Common myeloid progenitor, CD34-positive (primary cell): ENCODE data around the gene PPIP5K2.
A peak's percentile ranks its signal among the peaks of the same experiment; 100 is the strongest.

Experiments
- CTCF ChIA-PET: fragments of 350-600 bp; sonication (Branson Sonifier 250); formaldehyde crosslinking; loops from one replicate; lab custom pipeline; 2021; ENCODE audit warnings: antibody characterized with exemption; lab: Charles Lee
- POLR2A ChIA-PET: fragments of 350-600 bp; sonication (Branson Sonifier 250); formaldehyde crosslinking; loops from one replicate; lab custom pipeline; 2021; ENCODE audit warnings: antibody characterized with exemption; lab: Charles Lee
- DNase-seq, 3 donors: peaks; one replicate each; pipeline versions ENCODE4 v3.0.0 to v3.0.0-alpha.2; 2013
- H3K27ac ChIP-seq, 2 experiments: 1 replicate in 1 of 2; 2 replicates in 1 of 2; pipeline ENCODE4 v1.7.0; 2013; ENCODE audit warnings: inconsistent platforms in 2 of 2, low read length in 2 of 2, mild to moderate bottlenecking in 2 of 2, low read depth in 1 of 2, moderate library complexity in 1 of 2; ENCODE audit not compliant: severe bottlenecking in 2 of 2, insufficient read depth in 1 of 2, poor library complexity in 1 of 2
- H3K27me3 ChIP-seq, 5 experiments: replicated peaks in 2 of 5; 1 replicate in 3 of 5; 2 replicates in 2 of 5; pipeline versions ENCODE4 v1.6.1 to v1.7.0; 2013; ENCODE audit warnings: low read length in 4 of 5, mild to moderate bottlenecking in 2 of 5, moderate library complexity in 2 of 5, inconsistent platforms in 1 of 5; ENCODE audit not compliant: insufficient read depth in 5 of 5, control insufficient read depth in 4 of 5
- H3K36me3 ChIP-seq, 4 experiments: 1 replicate in 2 of 4; 2 replicates in 2 of 4; pipeline versions ENCODE4 v1.6.1 to v1.7.0; 2013; ENCODE audit warnings: low read length in 3 of 4, control low read depth in 1 of 4, mild to moderate bottlenecking in 1 of 4; ENCODE audit not compliant: control insufficient read depth in 4 of 4, insufficient read depth in 4 of 4
- H3K4me1 ChIP-seq, 4 experiments: 1 replicate in 3 of 4; 2 replicates in 1 of 4; pipeline versions ENCODE4 v1.6.1 to v1.7.1; 2013; ENCODE audit warnings: low read length in 3 of 4, mild to moderate bottlenecking in 3 of 4, control low read depth in 1 of 4, inconsistent platforms in 1 of 4, moderate library complexity in 1 of 4; ENCODE audit not compliant: control insufficient read depth in 4 of 4, insufficient read depth in 4 of 4; ENCODE audit errors: control extremely low read depth in 1 of 4
- H3K4me3 ChIP-seq, 7 experiments: 1 replicate in 4 of 7; 2 replicates in 3 of 7; pipeline versions ENCODE4 v1.5.1 to v1.7.0; 2013; ENCODE audit warnings: mild to moderate bottlenecking in 7 of 7, low read length in 6 of 7, moderate library complexity in 6 of 7, inconsistent platforms in 2 of 7, low read depth in 2 of 7, control low read depth in 1 of 7; ENCODE audit not compliant: insufficient read depth in 4 of 7, control insufficient read depth in 1 of 7; ENCODE audit errors: extremely low read depth in 1 of 7
- H3K9me3 ChIP-seq, 5 experiments: 1 replicate in 4 of 5; 2 replicates in 1 of 5; pipeline versions ENCODE4 v1.6.1 to v1.7.1; 2013; ENCODE audit warnings: low read length in 4 of 5, mild to moderate bottlenecking in 2 of 5, inconsistent platforms in 1 of 5, low read depth in 1 of 5, moderate library complexity in 1 of 5; ENCODE audit not compliant: control insufficient read depth in 4 of 5, insufficient read depth in 2 of 5; ENCODE audit errors: control extremely low read depth in 1 of 5
- WGBS: methylation state at CpG from one replicate; pipeline ENCODE4 v1.1.5; 2013; ENCODE audit not compliant: insufficient coverage; 5-methylcytosine and 5-hydroxymethylcytosine counted together

PPIP5K2 gene

DNA sequence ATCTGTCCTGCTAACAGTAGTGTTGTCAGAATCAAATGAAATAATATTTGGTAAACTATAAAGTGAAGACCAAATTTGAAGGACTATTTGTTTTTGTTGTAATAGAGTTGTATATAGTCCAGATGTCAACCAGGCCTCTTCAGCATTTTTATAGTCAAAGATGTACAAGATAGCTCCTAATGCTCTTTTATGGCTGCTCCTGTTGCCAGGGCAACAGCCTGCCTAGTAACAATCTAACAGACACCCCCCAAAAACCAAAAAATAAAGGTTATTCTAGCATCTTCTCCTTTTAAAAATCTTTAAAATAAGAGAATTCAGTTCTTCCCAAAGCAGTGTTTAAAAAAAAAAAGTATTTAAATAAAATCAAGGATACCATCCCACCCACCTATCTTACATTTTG is 89.0 kb downstream of the PPIP5K2 start:
- Histone ChIP-seq H3K4me1 (peaks cover 14 to 38% (median 30%) of the 10 kb centered on the region in 4 experiments), H3K9me3 (peaks cover 0 to 1% (median 0%) of the 10 kb centered on the region in 5 experiments), H3K4me3 (no peak overlapping the region), H3K36me3 (peaks cover 5 to 19% (median 8%) of the 10 kb centered on the region in 4 experiments), H3K27me3 (no peaks in the 10 kb centered on the region), H3K27ac (no peak overlapping the region)
- CTCF ChIA-PET = interaction anchor here (3.3 kb wide), 1 partner anchor 15 kb away, joined by 28 read pairs; no protein-coding TSS in a partner anchor
- no peak for DNase-seq
- POLR2A ChIA-PET = no interaction called here

DNA sequence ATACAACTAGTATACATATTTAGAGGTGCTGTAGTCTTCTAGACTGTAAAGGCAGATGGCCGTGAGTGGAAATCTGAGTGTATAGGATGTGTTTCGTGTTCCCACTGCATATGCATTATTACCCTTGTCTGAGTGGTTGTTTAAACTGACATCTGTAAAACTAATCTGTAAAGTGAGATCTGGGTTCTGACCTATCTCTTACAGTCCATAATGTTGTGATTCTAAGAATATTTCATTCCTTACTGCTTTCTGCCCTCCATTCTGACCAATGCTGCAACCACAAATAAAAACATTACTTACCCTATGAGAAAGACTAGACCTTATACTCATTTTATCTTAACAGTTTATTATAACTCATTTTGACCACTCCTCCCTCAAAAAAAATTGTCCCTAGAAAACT is 90.9 kb downstream of the PPIP5K2 start:
- POLR2A ChIA-PET = no interaction called here
- CTCF ChIA-PET = interaction anchor here (3.3 kb wide), 1 partner anchor 14 kb away, joined by 28 read pairs; no protein-coding TSS in a partner anchor
- WGBS = 80% methylated on average over 1 of the region's 2 CpGs
- Histone ChIP-seq H3K4me1 (peaks cover 14 to 38% (median 30%) of the 10 kb centered on the region in 4 experiments), H3K4me3 (no peak overlapping the region), H3K27me3 (no peaks in the 10 kb centered on the region), H3K36me3 (peaks cover 0 to 12% (median 1%) of the 10 kb centered on the region in 4 experiments), H3K9me3 (no peaks in the 10 kb centered on the region), H3K27ac (no peak overlapping the region)
- no peak for DNase-seq

DNA sequence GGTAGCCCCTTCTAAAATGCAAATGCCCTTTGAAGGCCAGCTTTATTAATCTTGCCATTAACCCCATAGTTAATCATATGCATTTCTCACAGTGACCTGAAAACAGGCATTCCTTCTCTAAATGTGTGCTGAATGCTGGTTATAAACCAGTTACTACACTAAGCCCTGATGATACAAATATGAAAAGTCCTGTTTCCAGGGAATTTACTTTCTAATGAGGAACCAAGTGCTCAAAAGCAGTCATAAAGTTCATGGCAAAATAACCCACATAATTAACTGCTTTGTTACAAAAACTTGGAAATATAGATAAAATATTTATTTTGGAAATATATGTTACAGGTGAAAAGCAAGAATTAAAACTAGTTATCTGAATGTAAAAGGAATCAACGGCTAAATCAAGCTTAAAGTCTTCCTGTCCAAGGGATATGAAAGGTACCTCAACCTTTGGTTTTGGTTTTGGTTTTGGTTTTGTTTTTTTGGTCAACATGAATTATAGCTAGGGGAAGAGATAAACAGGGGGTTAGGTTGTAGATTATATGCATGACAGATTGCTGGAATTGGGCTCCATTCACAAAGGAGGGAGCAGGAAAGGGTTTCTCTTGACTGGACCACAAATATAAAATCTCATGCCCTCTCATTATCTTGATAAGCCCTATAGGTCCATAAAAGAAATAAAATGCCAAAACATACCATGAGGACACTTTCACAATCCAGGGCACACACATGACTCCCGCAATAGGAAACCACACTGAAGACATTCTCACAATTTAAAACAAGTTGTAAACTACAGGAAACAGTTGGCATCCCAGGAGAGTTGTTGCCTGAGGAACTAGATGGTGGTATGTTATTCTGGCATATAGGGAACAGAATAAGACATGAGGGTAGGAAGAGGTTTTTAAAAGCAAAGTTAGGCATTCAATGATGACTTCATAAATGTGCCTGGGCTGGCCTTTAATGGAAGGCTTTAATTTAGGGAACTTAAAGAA is 91.8 kb downstream of the PPIP5K2 start:
- ChIA-PET POLR2A (no interaction called here), CTCF (interaction anchor here (1.4 to 3.3 kb wide), 2 partner anchors 10 to 13 kb away, joined by 3 to 28 read pairs; no protein-coding TSS in a partner anchor)
- Histone ChIP-seq H3K27me3 (no peaks in the 10 kb centered on the region), H3K4me3 (peak overlapping the region in 4 of 7 experiments; percentile 28 to 65 (median 40)), H3K4me1 (peaks cover 14 to 45% (median 31%) of the 10 kb centered on the region in 4 experiments), H3K36me3 (peaks cover 0 to 4% (median 0%) of the 10 kb centered on the region in 4 experiments), H3K27ac (peak overlapping the region in 1 of 2 experiments; percentile 52), H3K9me3 (no peaks in the 10 kb centered on the region)
- peak; percentile 58 to 92 (median 87) for DNase-seq
- 0% methylated on average over 1 of the region's 2 CpGs for WGBS

DNA sequence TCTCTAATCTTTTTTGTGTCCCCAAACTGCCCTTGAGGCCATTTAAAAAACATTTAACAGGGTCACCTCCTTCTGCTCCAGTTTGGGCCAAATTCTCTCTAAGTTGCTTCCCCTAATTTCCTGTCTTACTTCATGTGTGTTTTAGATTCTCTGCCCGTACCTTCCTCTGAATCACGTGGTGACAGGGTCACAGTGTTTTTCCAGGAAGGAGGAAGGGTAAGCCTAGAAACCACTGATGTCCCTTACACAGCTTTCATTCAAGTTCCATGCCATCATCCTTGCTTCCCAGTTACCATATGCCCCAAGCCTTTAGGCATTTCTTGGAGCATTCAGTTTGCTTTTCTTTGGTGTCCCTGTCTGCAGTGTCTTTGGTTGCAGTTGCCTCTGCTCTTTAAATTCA is 96.0 kb downstream of the PPIP5K2 start:
- Histone ChIP-seq H3K9me3 (peaks cover 0 to 1% (median 0%) of the 10 kb centered on the region in 5 experiments), H3K27me3 (no peaks in the 10 kb centered on the region), H3K4me1 (peaks cover 11 to 25% (median 16%) of the 10 kb centered on the region in 4 experiments), H3K36me3 (no peaks in the 10 kb centered on the region), H3K27ac (no peak overlapping the region), H3K4me3 (no peak overlapping the region)
- ChIA-PET CTCF (interaction anchor here (0.9 to 2.9 kb wide), 5 partner anchors 9 to 259 kb away, joined by 3 to 17 read pairs (median 4); no protein-coding TSS in a partner anchor), POLR2A (no interaction called here)
- peak in 1 of 3 donors; percentile 11 for DNase-seq
- WGBS = 8% methylated on average over 2 of the region's 2 CpGs

DNA sequence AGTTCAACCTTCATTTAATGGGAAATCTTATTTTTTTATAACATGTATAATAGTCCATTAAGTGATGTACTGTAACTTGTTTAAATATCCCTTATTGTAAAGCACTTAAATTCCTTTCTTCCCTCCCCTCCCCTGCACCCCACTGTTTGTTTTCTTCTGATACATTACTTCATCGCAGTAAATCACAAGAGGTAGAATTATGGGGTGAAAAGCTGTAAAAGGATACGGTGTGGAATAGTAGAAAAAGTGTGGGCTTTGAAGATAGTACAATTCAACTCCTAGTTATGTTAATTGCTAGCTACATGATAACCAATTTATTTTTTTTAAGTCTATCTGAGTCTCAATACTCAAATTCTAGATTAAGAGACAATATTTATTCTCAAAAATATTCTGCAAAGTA is 96.6 kb downstream of the PPIP5K2 start:
- Histone ChIP-seq H3K36me3 (no peaks in the 10 kb centered on the region), H3K27ac (no peak overlapping the region), H3K4me3 (no peak overlapping the region), H3K4me1 (peaks cover 6 to 20% (median 11%) of the 10 kb centered on the region in 4 experiments), H3K9me3 (peaks cover 0 to 1% (median 0%) of the 10 kb centered on the region in 5 experiments), H3K27me3 (no peaks in the 10 kb centered on the region)
- no peak for DNase-seq
- POLR2A ChIA-PET = no interaction called here
- CTCF ChIA-PET = interaction anchor here (0.9 to 2.9 kb wide), 3 partner anchors 8 to 259 kb away, joined by 3 to 17 read pairs (median 6); no protein-coding TSS in a partner anchor
- no CpG with 5 or more reads among the region's 2 CpGs for WGBS

DNA sequence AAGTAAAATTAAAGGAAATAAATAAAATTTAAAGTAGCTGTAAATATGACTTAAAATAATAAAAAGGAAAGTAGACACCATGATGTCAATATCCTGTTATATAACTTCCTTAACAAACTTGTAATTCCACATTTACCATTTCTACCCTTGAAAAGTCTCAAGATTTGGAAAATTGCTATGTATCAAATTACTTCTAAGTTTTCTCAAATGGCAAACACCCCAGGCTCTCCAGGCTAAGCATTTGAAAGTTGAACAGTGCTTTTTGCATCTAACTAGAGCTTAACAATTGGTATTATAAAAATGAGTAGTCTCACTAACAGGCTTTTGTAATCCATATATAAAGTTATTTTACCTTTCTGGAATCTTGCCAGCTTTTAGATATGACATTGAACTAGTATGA is 97.0 kb downstream of the PPIP5K2 start:
- POLR2A ChIA-PET = no interaction called here
- H3K27me3 ChIP-seq = no peaks in the 10 kb centered on the region
- H3K36me3 ChIP-seq = no peaks in the 10 kb centered on the region
- H3K4me1 ChIP-seq = peaks cover 4 to 16% (median 7%) of the 10 kb centered on the region in 4 experiments
- H3K4me3 ChIP-seq = no peak overlapping the region
- H3K9me3 ChIP-seq = peaks cover 0 to 1% (median 0%) of the 10 kb centered on the region in 5 experiments
- H3K27ac ChIP-seq = no peak overlapping the region
- CTCF ChIA-PET = interaction anchor here (0.8 to 2.9 kb wide), 4 partner anchors 8 to 536 kb away, joined by 3 to 17 read pairs (median 4); no protein-coding TSS in a partner anchor
- DNase-seq = no peak
